GM19468 (cell line): ENCODE measurements around the gene OR2H2.

Experiments
- ATAC-seq: cut with Tn5 transposase; IDR thresholded peaks from one replicate; pipeline ENCODE4 v1.9.1; 2021; ENCODE audit warnings: mild to moderate bottlenecking, moderate library complexity, moderate number of reproducible peaks; ENCODE audit not compliant: unreplicated experiment; ENCODE audit errors: extremely low read depth

OR2H2 gene

GRCh38 chr6:29590218-29590808 is 5.4 kb downstream of the OR2H2 start:
- no peak for ATAC-seq

DNA sequence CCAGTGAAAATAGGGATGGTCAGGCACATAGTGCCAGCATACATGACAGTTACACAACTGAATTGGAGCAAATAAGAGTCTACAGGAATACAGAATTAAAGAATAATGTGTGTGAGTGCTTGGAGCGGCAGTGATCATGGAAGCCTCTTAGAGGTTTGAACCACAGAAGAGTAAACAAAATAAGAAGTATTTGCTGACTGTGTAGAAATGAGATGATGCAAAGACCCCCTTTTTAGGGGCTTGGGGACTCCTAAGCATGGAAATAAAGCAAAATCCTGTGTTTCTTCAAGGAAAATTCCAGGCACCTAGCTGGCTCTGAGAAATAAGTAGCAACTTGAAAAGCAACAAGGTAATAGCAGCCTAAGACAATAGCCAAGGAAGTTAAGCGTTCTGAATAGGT is 6.8 kb downstream of the OR2H2 start:
- ATAC-seq = no peak

- ATAC-seq = no peak
These were observed 8.4 kb downstream of the OR2H2 start for GRCh38 chr6:29593199-29593855.

GRCh38 chr6:29596381-29596900 is 11.5 kb downstream of the OR2H2 start:
- no peak for ATAC-seq

- no peak for ATAC-seq
These were observed 12.3 kb downstream of the OR2H2 start for GRCh38 chr6:29597184-29597583.

DNA sequence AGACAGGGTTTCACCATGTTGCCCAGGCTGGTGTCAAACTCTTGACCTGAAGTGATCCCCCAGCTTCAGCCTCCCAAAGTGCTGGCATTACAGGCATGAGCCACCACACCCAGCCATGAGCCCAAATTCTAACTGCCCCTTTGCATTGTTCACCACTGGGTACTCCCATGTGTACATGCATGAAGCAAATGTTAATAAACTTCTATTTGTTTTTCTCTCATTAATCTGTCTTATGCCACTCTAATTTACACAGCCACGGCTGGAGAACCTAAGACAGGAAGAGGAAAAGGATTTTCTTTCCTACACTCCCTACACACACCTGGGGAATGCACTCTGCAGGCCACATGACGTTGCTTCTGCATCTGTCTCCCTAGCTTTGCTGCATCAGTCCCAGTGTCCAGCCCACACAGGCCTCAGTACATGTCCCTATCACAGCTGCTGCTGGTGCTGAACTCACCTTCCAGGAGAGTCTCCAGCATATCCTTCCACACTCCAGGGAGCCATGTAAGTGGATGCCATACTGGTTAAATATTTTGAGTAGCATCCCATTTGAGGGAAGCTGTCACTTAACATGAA is 13.3 kb downstream of the OR2H2 start:
- no peak for ATAC-seq

GRCh38 chr6:29602564-29603361 is 17.8 kb downstream of the OR2H2 start:
- no peak for ATAC-seq

DNA sequence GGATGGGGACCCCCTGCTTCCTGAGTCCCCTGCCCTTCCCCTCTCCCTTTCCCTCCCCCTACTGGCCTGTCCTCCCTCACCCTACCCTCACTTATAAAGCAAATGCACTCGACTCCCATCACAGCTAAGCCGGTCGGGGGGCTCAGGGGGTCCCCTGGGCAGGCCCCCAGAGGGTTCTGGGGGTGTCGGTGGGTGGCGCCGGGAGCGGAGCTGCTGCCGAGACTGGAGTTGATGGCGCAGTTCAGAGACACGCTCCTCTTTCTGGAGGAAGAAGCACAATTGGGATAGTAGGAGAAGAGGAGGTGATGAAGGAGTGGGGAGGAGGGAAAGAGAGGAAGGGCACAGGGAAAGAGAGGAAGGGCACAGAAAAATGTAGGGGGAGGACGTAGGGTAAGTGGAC is 18.5 kb downstream of the OR2H2 start:
- ATAC-seq = no peak

GRCh38 chr6:29603930-29604329 is 19.0 kb downstream of the OR2H2 start:
- ATAC-seq = no peak

GRCh38 chr6:29608131-29608530 is 23.2 kb downstream of the OR2H2 start:
- no peak for ATAC-seq

DNA sequence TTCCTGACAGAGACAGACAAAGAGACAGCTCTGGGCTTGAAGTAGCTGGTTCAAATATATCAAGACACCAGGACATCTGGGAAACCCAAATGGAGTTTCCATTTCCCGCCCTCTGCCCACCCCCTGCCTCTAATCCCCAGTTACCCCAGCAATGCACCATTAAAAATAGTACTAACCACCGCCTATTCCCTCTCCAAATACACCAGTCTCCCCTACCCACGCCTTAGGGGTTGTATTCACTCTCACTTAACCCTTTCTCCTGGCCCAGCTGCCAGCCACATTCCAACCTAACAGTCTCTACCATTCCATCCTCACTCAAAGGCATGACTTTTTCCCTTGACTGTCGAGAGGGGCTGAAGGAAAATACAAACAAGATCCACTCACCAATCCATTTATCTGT is 25.6 kb downstream of the OR2H2 start:
- ATAC-seq = no peak

- ATAC-seq = no peak
These were observed 26.5 kb downstream of the OR2H2 start for GRCh38 chr6:29611426-29611825.

- ATAC-seq = no peak
These were observed 33.0 kb downstream of the OR2H2 start for GRCh38 chr6:29617782-29618554.

DNA sequence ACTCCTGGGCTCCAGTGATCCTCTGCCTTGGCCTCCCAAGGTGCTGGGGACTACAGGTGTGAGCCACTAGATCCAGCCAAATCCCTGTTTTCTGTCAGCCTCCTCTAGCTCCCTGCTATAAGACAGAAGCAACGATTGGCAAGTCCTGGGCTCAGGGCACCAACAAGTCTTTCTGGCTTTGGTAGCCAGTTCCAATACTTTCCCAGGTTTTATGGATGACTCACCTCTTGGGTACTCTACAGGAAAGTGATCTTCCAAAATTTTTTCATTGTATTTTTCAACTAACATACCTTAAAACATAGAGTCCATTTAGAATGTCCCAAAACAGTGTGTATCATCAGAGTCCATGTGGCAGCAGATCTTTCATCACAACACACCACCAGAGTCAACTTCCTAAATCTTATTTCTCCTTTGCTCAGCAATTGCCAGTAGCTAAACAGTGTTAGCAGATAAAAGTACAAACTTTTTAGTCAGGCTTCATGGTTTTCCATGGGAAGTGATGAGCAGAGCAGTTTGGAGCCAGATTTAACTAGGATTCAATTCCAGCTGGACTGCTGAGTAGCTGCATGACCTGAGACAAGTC is 34.7 kb downstream of the OR2H2 start:
- ATAC-seq = no peak

DNA sequence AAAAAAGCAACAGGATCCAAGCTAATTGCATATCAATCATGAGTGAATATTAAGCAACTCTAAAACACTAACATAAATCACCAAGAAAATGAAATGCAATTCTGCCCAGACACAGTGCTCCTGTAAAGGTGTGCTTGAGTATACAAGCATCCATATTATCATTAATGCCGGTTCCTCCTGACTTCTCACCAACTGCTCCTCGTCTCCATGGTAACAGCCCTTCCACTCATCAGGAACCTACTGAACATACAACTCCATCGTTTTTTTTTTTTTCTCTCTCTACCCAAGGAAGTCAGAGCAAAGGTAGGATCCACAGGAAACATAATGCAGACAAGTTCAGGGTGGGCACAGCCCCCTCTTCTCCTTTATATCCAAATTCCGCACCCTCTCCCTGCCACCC is 35.7 kb downstream of the OR2H2 start:
- ATAC-seq = no peak

GRCh38 chr6:29624520-29624961 is 39.6 kb downstream of the OR2H2 start:
- no peak for ATAC-seq

DNA sequence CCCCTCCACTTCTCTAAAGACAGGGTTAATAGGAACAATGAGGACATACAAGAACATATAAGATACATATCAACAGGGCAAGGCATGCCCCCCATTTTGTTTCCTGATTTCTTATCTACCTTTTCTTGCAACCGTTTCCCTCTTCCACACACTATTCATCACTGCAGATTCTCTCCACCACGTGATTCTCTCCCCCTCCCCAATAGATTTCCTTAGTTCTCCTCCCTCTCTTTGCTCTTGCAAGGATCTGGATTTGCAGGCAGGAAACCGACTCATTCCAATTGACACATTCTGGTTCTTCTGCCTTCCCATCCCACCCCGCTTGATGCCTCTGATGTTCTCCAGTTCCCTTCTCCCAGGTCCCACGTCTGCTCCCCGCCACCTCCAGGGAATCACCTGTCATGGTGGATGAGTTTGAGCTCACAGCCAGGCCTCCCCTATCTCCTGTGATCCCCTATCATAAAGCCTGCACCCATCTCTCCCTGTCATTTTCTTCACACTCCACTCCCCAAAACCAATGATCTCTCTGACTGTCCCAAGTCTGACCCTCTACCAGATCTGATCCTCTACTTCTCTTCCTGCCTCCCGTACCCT is 40.5 kb downstream of the OR2H2 start:
- ATAC-seq = no peak

DNA sequence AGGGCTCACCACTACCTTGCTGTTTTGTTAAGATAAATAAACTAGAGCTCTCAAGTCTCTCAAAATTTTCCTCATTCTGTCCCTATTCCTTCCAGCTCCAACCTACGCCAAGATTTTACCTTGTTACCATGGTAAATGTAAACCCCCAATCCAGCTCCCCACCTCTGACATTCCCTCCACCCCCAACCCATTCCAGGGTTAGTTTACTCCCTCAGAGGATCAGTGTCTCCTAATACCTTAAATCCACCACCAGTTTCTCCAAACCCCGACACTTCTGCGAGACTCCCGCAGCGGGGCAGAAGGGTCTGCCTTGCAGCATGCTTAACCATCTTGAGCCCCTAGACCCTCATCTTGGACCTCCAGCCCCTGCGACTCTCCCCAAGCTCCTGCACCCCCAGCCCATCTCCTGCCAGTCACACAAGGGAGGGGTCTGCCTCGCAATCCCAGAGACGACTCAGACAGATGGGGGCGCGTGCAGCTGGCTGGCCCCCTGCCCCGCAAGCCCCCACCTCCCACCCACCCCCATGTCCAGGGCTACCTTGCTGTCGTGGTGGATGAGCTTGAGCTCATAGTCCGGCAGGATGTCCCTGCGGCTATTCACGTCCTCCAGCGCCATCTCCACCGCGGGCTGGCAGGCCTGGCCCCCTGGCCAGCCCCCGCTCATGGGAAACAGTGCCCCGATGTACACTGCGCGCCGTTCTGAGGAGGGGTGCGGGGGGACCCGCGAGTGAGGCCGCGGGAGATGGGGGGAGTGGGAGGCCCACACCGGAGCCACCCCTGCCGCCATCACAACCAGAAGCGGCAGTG is 42.2 kb downstream of the OR2H2 start:
- no peak for ATAC-seq
